HCT116 (cell line): ENCODE results near the gene DISP2. TPM values are rescaled to one million over a fixed set of nuclear protein-coding genes. Genes with fewer than 3 reads are reported as not detected.

ENCODE experiments used
- ATAC-seq: fragments of 200-7000 bp; cut with Tn5 transposase; 2 replicates; pipeline ENCODE4 v1.9.1; 2020; ENCODE audit warnings: mild to moderate bottlenecking, moderate library complexity
- BruUV-seq: library from RNA; stranded (reverse); fragments of 400-500 nt; replicated peaks from 2 replicates; lab custom pipeline; 2021; lab: Mats Ljungman, UMichigan
- CTCF ChIA-PET: fragments of 300-600 bp; sonication (Branson Sonifier 250); formaldehyde crosslinking; loops from one replicate; lab custom pipeline; 2021; ENCODE audit warnings: antibody characterized with exemption; lab: Charles Lee
- POLR2A ChIA-PET: fragments of 300-600, 350-600 bp; sonication (Branson Sonifier 250); formaldehyde crosslinking; loops from one replicate; lab custom pipeline; 2021; ENCODE audit warnings: antibody characterized with exemption; lab: Charles Lee
- RAD21 ChIA-PET, 2 experiments: fragments of 300-600 bp; sonication (Branson Sonifier 250); formaldehyde crosslinking; loops; one replicate each; lab custom pipeline; 2023; ENCODE audit warnings: low total read pairs in 2 of 2; ENCODE audit not compliant: uncharacterized antibody in 2 of 2, unreplicated experiment in 2 of 2, low non-redundant PET in 1 of 2; lab: Charles Lee
- DNase-seq: peaks from one replicate; pipeline ENCODE4 v3.0.0-alpha.2; 2010; ENCODE audit warnings: low read depth, low spot score
- H2AFZ ChIP-seq: fragments of 200-600 bp; shearing (Covaris generic), sonication (generic); 2 replicates; pipeline ENCODE4 v1.6.1; 2017; ENCODE audit warnings: low read depth, mixed run types, mixed read lengths, antibody characterized with exemption, low read length; ENCODE audit not compliant: poor library complexity, severe bottlenecking
- H3K27ac ChIP-seq: 2 replicates; pipeline ENCODE4 v1.5.1; 2012; ENCODE audit warnings: low read depth, low read length
- H3K27me3 ChIP-seq: fragments of 200-600 bp; sonication (generic); 2 replicates; pipeline ENCODE4 v1.6.1; 2016; ENCODE audit warnings: mixed run types, low read length, mixed read lengths; ENCODE audit not compliant: insufficient read depth
- H3K36me3 ChIP-seq, 2 experiments: fragments of 200-500 bp in 1 of 2; fragments of 200-600 bp in 1 of 2; sonication (Bioruptor generic) in 1 of 2; sonication (generic) in 1 of 2; 2 replicates each; pipeline versions ENCODE4 v1.5.1 to v1.6.1; 2014 to 2016; ENCODE audit warnings: low read length in 2 of 2, inconsistent platforms in 1 of 2, mixed read lengths in 1 of 2, mixed run types in 1 of 2; ENCODE audit not compliant: insufficient read depth in 2 of 2, control insufficient read depth in 1 of 2
- H3K4me1 ChIP-seq, 2 experiments: fragments of 200-600 bp in 1 of 2; sonication (generic) in 1 of 2; 2 replicates each; pipeline versions ENCODE4 v1.5.1 to v1.6.1; 2012 to 2017; ENCODE audit warnings: low read length in 2 of 2, inconsistent platforms in 1 of 2, mild to moderate bottlenecking in 1 of 2, mixed read lengths in 1 of 2, mixed run types in 1 of 2, moderate library complexity in 1 of 2; ENCODE audit not compliant: insufficient read depth in 2 of 2, control insufficient read depth in 1 of 2
- H3K4me2 ChIP-seq: fragments of 200-600 bp; sonication (generic); 2 replicates; pipeline ENCODE4 v1.6.1; 2017; ENCODE audit warnings: mixed run types, low read length, mixed read lengths
- H3K4me3 ChIP-seq, 2 experiments: fragments of 200-600 bp in 1 of 2; sonication (generic) in 1 of 2; replicated peaks in 1 of 2; 2 replicates each; pipeline ENCODE4 v1.5.1; 2011 to 2016; ENCODE audit warnings: low read length in 2 of 2, control low read depth in 1 of 2, low read depth in 1 of 2, mild to moderate bottlenecking in 1 of 2, mixed read lengths in 1 of 2, mixed run types in 1 of 2
- H3K79me2 ChIP-seq: fragments of 200-600 bp; sonication (generic); 2 replicates; pipeline ENCODE4 v1.6.1; 2017; ENCODE audit warnings: mild to moderate bottlenecking, mixed run types, low read length, moderate library complexity, mixed read lengths; ENCODE audit not compliant: insufficient read depth
- H3K9ac ChIP-seq: fragments of 200-600 bp; sonication (generic); 2 replicates; pipeline ENCODE4 v1.6.1; 2016; ENCODE audit warnings: low read length, mixed read lengths
- H3K9me2 ChIP-seq: fragments of 200-600 bp; sonication (generic), shearing (Covaris generic); 2 replicates; pipeline ENCODE4 v1.6.1; 2017; ENCODE audit warnings: mixed run types, mild to moderate bottlenecking, moderate library complexity; ENCODE audit not compliant: insufficient read depth
- H3K9me3 ChIP-seq, 2 experiments: fragments of 200-500 bp in 1 of 2; fragments of 200-600 bp in 1 of 2; sonication (Bioruptor generic) in 1 of 2; sonication (generic) in 1 of 2; 2 replicates each; pipeline ENCODE4 v1.6.1; 2014 to 2017; ENCODE audit warnings: low read length in 2 of 2, mixed read lengths in 2 of 2, inconsistent platforms in 1 of 2, low read depth in 1 of 2, mild to moderate bottlenecking in 1 of 2, mixed run types in 1 of 2, moderate library complexity in 1 of 2; ENCODE audit not compliant: control insufficient read depth in 1 of 2, insufficient read depth in 1 of 2
- H4K20me1 ChIP-seq: fragments of 200-600 bp; sonication (generic), shearing (Covaris generic); 2 replicates; pipeline ENCODE4 v1.6.1; 2017; ENCODE audit warnings: mixed run types, mild to moderate bottlenecking, moderate library complexity; ENCODE audit not compliant: insufficient read depth
- CBX3 ChIP-seq: IDR thresholded peaks from 2 replicates; pipeline ENCODE4 v1.6.1; 2012; ENCODE audit warnings: low read depth
- CEBPB ChIP-seq: IDR thresholded peaks from 2 replicates; pipeline ENCODE4 v1.6.1; 2012; ENCODE audit warnings: low read depth
- CTCF ChIP-seq, 3 experiments: fragments of 200-600 bp in 1 of 3; sonication (generic) in 1 of 3; IDR thresholded peaks in 2 of 3; conservative IDR thresholded peaks in 1 of 3; 2 replicates each; pipeline ENCODE4 v1.5.1; 2012 to 2017; ENCODE audit warnings: low read depth in 2 of 3, low read length in 2 of 3, antibody characterized with exemption in 1 of 3, borderline replicate concordance in 1 of 3, control low read depth in 1 of 3, mild to moderate bottlenecking in 1 of 3, mixed read lengths in 1 of 3, mixed run types in 1 of 3, moderate library complexity in 1 of 3; ENCODE audit not compliant: insufficient read depth in 1 of 3
- ELF1 ChIP-seq: IDR thresholded peaks from 2 replicates; pipeline ENCODE4 v1.6.1; 2012; ENCODE audit warnings: low read depth, borderline replicate concordance
- EZH2 ChIP-seq: fragments of 200-600 bp; sonication (generic); IDR thresholded peaks from 2 replicates; pipeline ENCODE4 v1.6.1; 2017; ENCODE audit warnings: antibody characterized with exemption, mixed run types
- EZH2phosphoT487 ChIP-seq: fragments of 200-600 bp; IDR thresholded peaks from 2 replicates; pipeline ENCODE4 v1.6.1; 2018; ENCODE audit warnings: antibody characterized with exemption, borderline replicate concordance
- FOSL1 ChIP-seq: IDR thresholded peaks from 2 replicates; pipeline ENCODE4 v1.6.1; 2012; ENCODE audit warnings: low read depth
- JUND ChIP-seq: IDR thresholded peaks from 2 replicates; pipeline ENCODE4 v1.6.1; 2012
- MAX ChIP-seq: IDR thresholded peaks from 2 replicates; pipeline ENCODE4 v1.6.1; 2012
- POLR2A ChIP-seq: IDR thresholded peaks from 2 replicates; pipeline ENCODE4 v1.7.0; 2011; ENCODE audit warnings: borderline replicate concordance; ENCODE audit not compliant: insufficient read depth, insufficient read length; ENCODE audit errors: extremely low read depth
- RAD21 ChIP-seq: IDR thresholded peaks from 2 replicates; pipeline ENCODE4 v1.6.1; 2012; ENCODE audit warnings: low read depth, mild to moderate bottlenecking
- REST ChIP-seq: IDR thresholded peaks from 2 replicates; pipeline ENCODE4 v1.6.1; 2012; ENCODE audit warnings: low read depth
- SIN3A ChIP-seq: IDR thresholded peaks from 2 replicates; pipeline ENCODE4 v1.6.1; 2012; ENCODE audit warnings: low read depth
- SP1 ChIP-seq: IDR thresholded peaks from 2 replicates; pipeline ENCODE4 v1.6.1; 2012; ENCODE audit warnings: low read depth
- SRF ChIP-seq: IDR thresholded peaks from 2 replicates; pipeline ENCODE4 v1.6.1; 2012; ENCODE audit warnings: low read depth
- TCF7L2 ChIP-seq: IDR thresholded peaks from 2 replicates; pipeline ENCODE4 v1.7.0; 2011; ENCODE audit warnings: borderline replicate concordance, inconsistent platforms; ENCODE audit not compliant: insufficient read depth, insufficient read length; ENCODE audit errors: extremely low read depth
- ZBTB33 ChIP-seq: IDR thresholded peaks from 2 replicates; pipeline ENCODE4 v1.6.1; 2011; ENCODE audit warnings: mild to moderate bottlenecking, low read length, moderate library complexity; ENCODE audit not compliant: insufficient replicate concordance; ENCODE audit errors: extremely low read depth
- ZFX ChIP-seq: fragments of 450-650 bp; IDR thresholded peaks from 2 replicates; pipeline ENCODE4 v1.6.1; 2017
- ZNF274 ChIP-seq: fragments of 200-500 bp; sonication (Bioruptor generic); IDR thresholded peaks from 2 replicates; pipeline ENCODE4 v1.6.1; 2014; ENCODE audit warnings: mild to moderate bottlenecking, low read depth, low read length, inconsistent platforms
- intact Hi-C: fragments of 100-400 bp; cut with micrococcal nuclease; formaldehyde crosslinking; loops from 2 replicates; pipeline ENCODE4 v1.10.0; 2022
- total RNA-seq: library from RNA; stranded (reverse); gene quantifications from one replicate; pipeline ENCODE4 v1.2.1, GENCODE V29; 2021; ENCODE audit not compliant: unreplicated experiment

The DISP2 gene
- total RNA-seq, 1 experiment from 2014 or later: 3.3 TPM

- H3K4me2 ChIP-seq: no peak overlapping the region
- no peaks in the 10 kb centered on the region for H4K20me1 ChIP-seq
- intact Hi-C loops: loop anchor here (10.0 kb wide), 1 partner anchor 632 kb away; no protein-coding TSS in a partner anchor
- TF ChIP-seq SP1: no peak
- no peak for TF ChIP-seq FOSL1
- no peak for TF ChIP-seq CTCF (IDR thresholded peaks at IDR 0.05 in 2 of 3, conservative IDR thresholded peaks at IDR 0.05 in 1 of 3; ENCODE audit: borderline replicate concordance in 1 of 3, insufficient read depth in 1 of 3, low read depth in 2 of 3, low read length in 2 of 3)
- no peak for TF ChIP-seq EZH2phosphoT487
- no peak for TF ChIP-seq ZBTB33
- no peak for TF ChIP-seq SRF
- TF ChIP-seq CBX3: no peak
- no peak for TF ChIP-seq REST
- no peak for TF ChIP-seq EZH2
- TF ChIP-seq JUND: no peak
- no peak for TF ChIP-seq RAD21
- no peak for TF ChIP-seq POLR2A
- no peak for TF ChIP-seq ZFX
- no peak for TF ChIP-seq SIN3A
- no peak for TF ChIP-seq ZNF274
- TF ChIP-seq ELF1: no peak
- no peak for TF ChIP-seq MAX
- TF ChIP-seq CEBPB: no peak
- TF ChIP-seq TCF7L2: no peak
- H3K36me3 ChIP-seq: no peaks in the 10 kb centered on the region
- H3K4me1 ChIP-seq: peaks cover 7 to 14% of the 10 kb centered on the region in 2 experiments; a peak in 3 of 4 replicates
- ChIA-PET POLR2A (no interaction called here), CTCF (interaction anchor here (1.3 kb wide), 1 partner anchor 23 kb away, joined by 3 read pairs; no protein-coding TSS in a partner anchor), RAD21 (no interaction called here)
- H2AFZ ChIP-seq: no peak overlapping the region
- no peaks in the 10 kb centered on the region for H3K9me2 ChIP-seq
- no peak overlapping the region for H3K4me3 ChIP-seq
- ATAC-seq (no peak), DNase-seq (no peak)
- H3K27me3 ChIP-seq: no peaks in the 10 kb centered on the region
- H3K27ac ChIP-seq: no peak overlapping the region
- H3K9ac ChIP-seq: no peak overlapping the region
- no peaks in the 10 kb centered on the region for H3K9me3 ChIP-seq
- BruUV-seq: no TSS peak
- no peaks in the 10 kb centered on the region for H3K79me2 ChIP-seq
Observed at GRCh38 chr15:40316931-40317330, 41.1 kb upstream of the DISP2 start.
